Fibroblast of skin of abdomen (primary cell): ENCODE measurements around the gene NUTM2E.
"Not testable (repeated sequence)": the region's sequence is repeated elsewhere in the genome, so short reads cannot be mapped to it uniquely, and the experiment has no call there.

Experiments used
- DNase-seq: peaks from one replicate; pipeline ENCODE4 v3.0.0-alpha.2; 2013

NUTM2E gene

GRCh38 chr10:79866903-79867551 is 40.5 kb downstream of the NUTM2E start:
- DNase-seq: not testable (repeated sequence)

GRCh38 chr10:79868023-79868422 is 41.5 kb downstream of the NUTM2E start:
- DNase-seq: not testable (repeated sequence)

GRCh38 chr10:79869439-79870097 is 43.0 kb downstream of the NUTM2E start:
- DNase-seq: peak; percentile 25

- DNase-seq: not testable (repeated sequence)
These were observed 45.2 kb downstream of the NUTM2E start for GRCh38 chr10:79871729-79872128.
